ENCODE data around the gene MAP4. TPM values are rescaled to one million over a fixed set of nuclear protein-coding genes. Genes with fewer than 3 reads are reported as not detected.
A peak's percentile ranks its signal among the peaks of the same experiment; 100 is the strongest.

MAP4 gene
- total RNA-seq, 1 experiment from 2014 or later, result 140 TPM

- H3K79me1 ChIP-seq (ENCODE audit: insufficient read depth, low read depth, low read length, poor library complexity, severe bottlenecking), result peaks cover 10% of the 10 kb centered on the region
- peak overlapping the region; percentile 13 to 97 (median 89) for H3K27ac Mint-ChIP-seq
Measured at GRCh38 chr3:48034000-48034516, 17.8 kb upstream of the MAP4 start.

More at GRCh38 chr3:48034000-48034516, 17.8 kb upstream of the MAP4 start:
- no peak for TF ChIP-seq CTCF (conservative IDR thresholded peaks at IDR 0.05)
- H3K27me3 ChIP-seq (ENCODE audit: insufficient read depth, low read length), result no peaks in the 10 kb centered on the region
- no peak overlapping the region for H3K9ac ChIP-seq (ENCODE audit: extremely low read depth, insufficient read length, low read length)
- Mint-ChIP-seq H3K9me3 (no peaks in the 10 kb centered on the region; a peak in 1 of 5 replicates), H3K4me3 (no peak overlapping the region), H3K4me1 (peaks cover 13 to 33% of the 10 kb centered on the region in 2 experiments), H3K36me3 (ENCODE audit: insufficient read depth in 1 of 3, low read depth in 3 of 3) (no peaks in the 10 kb centered on the region), H3K27me3 (ENCODE audit: low read depth) (no peaks in the 10 kb centered on the region)
- no peak overlapping the region for H3T11ph ChIP-seq (ENCODE audit: low read length)
- no peak overlapping the region for H4K91ac ChIP-seq (ENCODE audit: insufficient read length, low read depth, low read length)
- H2BK15ac ChIP-seq (ENCODE audit: low read depth, low read length), result no peak overlapping the region
- no peak overlapping the region for H2BK12ac ChIP-seq (ENCODE audit: insufficient read length, low read depth, low read length)
- H3K23ac ChIP-seq (ENCODE audit: insufficient read length, low read depth, low read length), result no peak overlapping the region
- peaks cover 6% of the 10 kb centered on the region; the same call in 1 of the 2 replicates for H3K79me2 ChIP-seq (ENCODE audit: insufficient read depth, low read length)
- no peak overlapping the region for H3K14ac ChIP-seq (ENCODE audit: insufficient read depth, low read length)
- no peak overlapping the region for H2BK120ac ChIP-seq (ENCODE audit: low read depth, low read length, poor library complexity, severe bottlenecking)
- H3K23me2 ChIP-seq (ENCODE audit: insufficient read length, low read depth, low read length, poor library complexity, severe bottlenecking), result no peaks in the 10 kb centered on the region
- H3K4ac ChIP-seq (ENCODE audit: low read depth, low read length), result no peak overlapping the region
- H3K4me2 ChIP-seq (ENCODE audit: insufficient read depth, insufficient read length, low read length), result no peak overlapping the region
- no peak for DNase-seq
- no peak overlapping the region for H3K18ac ChIP-seq (ENCODE audit: insufficient read length, low read depth, low read length)
- H2BK5ac ChIP-seq (ENCODE audit: insufficient read length, low read length), result no peak overlapping the region
- H2BK20ac ChIP-seq (ENCODE audit: low read depth, low read length, poor library complexity, severe bottlenecking), result no peak overlapping the region
- H3K4me1 ChIP-seq (ENCODE audit: insufficient read depth, low read length), result no peaks in the 10 kb centered on the region; the same call in 1 of the 2 replicates
- no peak overlapping the region for H2AFZ ChIP-seq (ENCODE audit: low read length)
- no peak overlapping the region for H3K27ac ChIP-seq (ENCODE audit: insufficient read length, low read depth, low read length)
- H4K8ac ChIP-seq (replicated peaks; ENCODE audit: insufficient read length, low read depth, low read length), result no peak overlapping the region
- H3K9me3 ChIP-seq (ENCODE audit: control insufficient read depth, low read depth, low read length), result no peaks in the 10 kb centered on the region
- no peak overlapping the region for H2AK5ac ChIP-seq (ENCODE audit: insufficient read length, low read length)
- no CpG with 5 or more reads among the region's 2 CpGs for WGBS (ENCODE audit: extremely low coverage, insufficient read length, low lambda C conversion rate)
- H4K20me1 ChIP-seq (ENCODE audit: control insufficient read depth, insufficient read depth, insufficient read length), result no peaks in the 10 kb centered on the region
- no peak overlapping the region for H4K5ac ChIP-seq (ENCODE audit: insufficient read length, low read depth, low read length)
- H3K56ac ChIP-seq (ENCODE audit: insufficient read length, low read depth, low read length), result no peak overlapping the region

Measured in H9 (cell line).